Stimulated activated CD4-positive, alpha-beta T cell treated with anti-CD3 and anti-CD28 coated beads, Interleukin-1b, Interleukin-23, amount 100 ng/mL, for 4 hours (primary cell): ENCODE data around the gene TBC1D22A.
"Not testable (repeated sequence)": the region's sequence is repeated elsewhere in the genome, so short reads cannot be mapped to it uniquely, and the experiment has no call there.

Experiments used
- DNase-seq, 2 donors: peaks; one replicate each; pipeline ENCODE4 v3.0.0-alpha.2; 2020; ENCODE audit warnings: low read depth in 2 of 2

The TBC1D22A gene

GRCh38 chr22:47044722-47045535 is 282.5 kb downstream of the TBC1D22A start:
- DNase-seq = no peak

- no peak for DNase-seq
Observed at GRCh38 chr22:47045691-47046410, 283.4 kb downstream of the TBC1D22A start.

- DNase-seq = no peak
Observed at GRCh38 chr22:47046411-47047065, 284.1 kb downstream of the TBC1D22A start.

GRCh38 chr22:47047321-47048122 is 285.1 kb downstream of the TBC1D22A start:
- DNase-seq = no peak

GRCh38 chr22:47048123-47049077 is 285.9 kb downstream of the TBC1D22A start:
- DNase-seq = no peak

- DNase-seq = no peak
Observed at GRCh38 chr22:47049078-47049624, 286.7 kb downstream of the TBC1D22A start.

- not testable (repeated sequence) for DNase-seq
Observed at GRCh38 chr22:47049736-47050400, 287.4 kb downstream of the TBC1D22A start.

GRCh38 chr22:47050401-47051051 is 288.1 kb downstream of the TBC1D22A start:
- no peak for DNase-seq

- DNase-seq = no peak
Observed at GRCh38 chr22:47051441-47052071, 289.1 kb downstream of the TBC1D22A start.

GRCh38 chr22:47052236-47053012 is 290.0 kb downstream of the TBC1D22A start:
- DNase-seq = no peak

- no peak for DNase-seq
Observed at GRCh38 chr22:47053013-47053725, 290.7 kb downstream of the TBC1D22A start.

GRCh38 chr22:47053726-47054141 is 291.3 kb downstream of the TBC1D22A start:
- no peak for DNase-seq

GRCh38 chr22:47054231-47055072 is 292.0 kb downstream of the TBC1D22A start:
- DNase-seq = no peak

GRCh38 chr22:47055073-47055355 is 292.6 kb downstream of the TBC1D22A start:
- no peak for DNase-seq

- DNase-seq = no peak
Observed at GRCh38 chr22:47055461-47055860, 293.0 kb downstream of the TBC1D22A start.

GRCh38 chr22:47055921-47056320 is 293.5 kb downstream of the TBC1D22A start:
- DNase-seq = no peak

- DNase-seq = no peak
Observed at GRCh38 chr22:47056361-47056760, 293.9 kb downstream of the TBC1D22A start.
